ENCODE data around the gene ZNF260. TPM values are rescaled to one million over a fixed set of nuclear protein-coding genes. Genes with fewer than 3 reads are reported as not detected.

ZNF260 gene
- total RNA-seq, 2 experiments from 2014 or later: 3.7 to 6.4 TPM

DNA sequence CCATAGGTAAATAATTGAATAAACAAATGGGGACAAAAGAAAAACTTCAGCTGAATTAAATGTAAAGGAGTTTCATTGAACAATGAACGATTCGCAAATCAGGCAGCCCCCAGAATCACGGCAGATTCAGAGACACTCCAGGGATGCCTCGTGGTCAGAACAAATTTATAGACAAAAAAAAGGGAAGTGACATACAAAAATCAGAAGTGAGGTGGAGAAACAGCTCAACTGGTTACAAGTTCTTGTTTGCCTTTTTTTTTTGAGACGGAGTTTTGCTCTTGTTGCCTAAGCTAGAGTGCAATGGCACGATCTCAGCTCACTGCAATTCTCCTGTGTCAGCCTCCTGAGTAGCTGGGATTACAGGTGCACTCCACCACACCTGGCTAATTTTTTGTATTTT lies 44.4 kb downstream of the ZNF260 start:
- ATAC-seq: no peak
- H3K27ac Mint-ChIP-seq: no peak overlapping the region
- intact Hi-C loops (cut with micrococcal nuclease): no loop called here
- ChIA-PET POLR2A (interaction anchor here (0.6 kb wide), 1 partner anchor 260 kb away, joined by 5 read pairs; no protein-coding TSS in a partner anchor), CTCF (no interaction called here)
- H3K4me3 Mint-ChIP-seq: no peak overlapping the region
- peaks cover 15% of the 10 kb centered on the region for H3K4me1 Mint-ChIP-seq (ENCODE audit: low read depth)
- TF ChIP-seq, protein P1, sequence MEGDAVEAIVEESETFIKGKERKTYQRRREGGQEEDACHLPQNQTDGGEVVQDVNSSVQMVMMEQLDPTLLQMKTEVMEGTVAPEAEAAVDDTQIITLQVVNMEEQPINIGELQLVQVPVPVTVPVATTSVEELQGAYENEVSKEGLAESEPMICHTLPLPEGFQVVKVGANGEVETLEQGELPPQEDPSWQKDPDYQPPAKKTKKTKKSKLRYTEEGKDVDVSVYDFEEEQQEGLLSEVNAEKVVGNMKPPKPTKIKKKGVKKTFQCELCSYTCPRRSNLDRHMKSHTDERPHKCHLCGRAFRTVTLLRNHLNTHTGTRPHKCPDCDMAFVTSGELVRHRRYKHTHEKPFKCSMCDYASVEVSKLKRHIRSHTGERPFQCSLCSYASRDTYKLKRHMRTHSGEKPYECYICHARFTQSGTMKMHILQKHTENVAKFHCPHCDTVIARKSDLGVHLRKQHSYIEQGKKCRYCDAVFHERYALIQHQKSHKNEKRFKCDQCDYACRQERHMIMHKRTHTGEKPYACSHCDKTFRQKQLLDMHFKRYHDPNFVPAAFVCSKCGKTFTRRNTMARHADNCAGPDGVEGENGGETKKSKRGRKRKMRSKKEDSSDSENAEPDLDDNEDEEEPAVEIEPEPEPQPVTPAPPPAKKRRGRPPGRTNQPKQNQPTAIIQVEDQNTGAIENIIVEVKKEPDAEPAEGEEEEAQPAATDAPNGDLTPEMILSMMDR (IDR thresholded peaks at IDR 0.05): no peak
- H3K9me3 Mint-ChIP-seq: peaks cover 31% of the 10 kb centered on the region
- DNase-seq: no peak
- peaks cover 76% of the 10 kb centered on the region for H3K36me3 Mint-ChIP-seq (ENCODE audit: low read depth)
- H3K27me3 Mint-ChIP-seq: no peaks in the 10 kb centered on the region

DNA sequence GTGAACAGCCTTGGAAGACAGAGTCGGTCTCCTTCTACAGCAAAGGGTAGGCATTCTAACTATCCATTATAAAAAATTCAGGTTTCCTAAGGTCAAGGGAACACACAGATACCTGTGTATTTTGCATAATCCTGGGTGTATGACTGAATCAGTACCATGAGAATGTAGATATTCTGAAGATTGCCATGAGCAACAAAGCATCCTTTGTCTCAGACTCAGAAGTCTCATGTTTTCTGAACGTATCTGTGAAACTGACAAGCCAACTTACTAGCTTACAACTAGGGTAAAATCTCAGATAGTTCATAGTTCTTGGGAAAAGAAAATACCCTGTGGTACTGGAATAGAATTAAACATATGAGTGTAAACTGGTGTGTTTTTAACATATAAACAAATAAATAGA lies 45.2 kb downstream of the ZNF260 start:
- CTCF ChIA-PET: no interaction called here
- ATAC-seq: no peak

More for the DNA sequence above, 45.2 kb downstream of the ZNF260 start:
- peaks cover 72% of the 10 kb centered on the region for H3K36me3 Mint-ChIP-seq (ENCODE audit: low read depth)
- POLR2A ChIA-PET: interaction anchor here (0.6 kb wide), 1 partner anchor 259 kb away, joined by 5 read pairs; no protein-coding TSS in a partner anchor
- peaks cover 8% of the 10 kb centered on the region for H3K4me1 Mint-ChIP-seq (ENCODE audit: low read depth)
- H3K27ac Mint-ChIP-seq: no peak overlapping the region
- TF ChIP-seq, protein P1 (IDR thresholded peaks at IDR 0.05): no peak
- no peak overlapping the region for H3K4me3 Mint-ChIP-seq
- no peaks in the 10 kb centered on the region for H3K27me3 Mint-ChIP-seq
- intact Hi-C loops (cut with micrococcal nuclease): no loop called here
- peaks cover 34% of the 10 kb centered on the region for H3K9me3 Mint-ChIP-seq
- no peak for DNase-seq

Other genes with a start within 250 kb of the ZNF260 start
- gene ZFP14, start 149.1 kb downstream of the ZNF260 start, total RNA-seq: 1 to 10 TPM; 1.9 to 2.1 TPM
- 1 to 10 TPM; 7.0 to 7.9 TPM for gene ZFP82, start 109.6 kb downstream of the ZNF260 start, total RNA-seq
- 1 to 10 TPM; 5.6 to 6.5 TPM for gene ZNF566, start 38.7 kb downstream of the ZNF260 start, total RNA-seq
- 10 to 100 TPM; 18.5 to 19.2 TPM for gene ZNF529, start 45.0 kb upstream of the ZNF260 start, total RNA-seq
- 10 to 100 TPM; 10.1 to 10.8 TPM for gene ZNF382, start 77.0 kb upstream of the ZNF260 start, total RNA-seq
- gene ZNF461, start 138.6 kb upstream of the ZNF260 start, total RNA-seq: 1 to 10 TPM; 5.2 to 6.0 TPM
- 1 to 10 TPM; 6.4 to 7.6 TPM for gene ZNF567, start 159.3 kb upstream of the ZNF260 start, total RNA-seq
- gene ZNF850, start 244.5 kb upstream of the ZNF260 start, total RNA-seq: 10 to 100 TPM; 10.6 to 11.7 TPM

Measured in activated CD8-positive, alpha-beta T cell treated with anti-CD3 and anti-CD28 coated beads for 36 hours (primary cell).